GM18907 (cell line): ENCODE results near the gene KAZN.

Experiments used
- ATAC-seq: cut with Tn5 transposase; IDR thresholded peaks from one replicate; pipeline ENCODE4 v1.9.1; 2021; ENCODE audit warnings: mild to moderate bottlenecking, moderate library complexity; ENCODE audit not compliant: unreplicated experiment

KAZN gene

DNA sequence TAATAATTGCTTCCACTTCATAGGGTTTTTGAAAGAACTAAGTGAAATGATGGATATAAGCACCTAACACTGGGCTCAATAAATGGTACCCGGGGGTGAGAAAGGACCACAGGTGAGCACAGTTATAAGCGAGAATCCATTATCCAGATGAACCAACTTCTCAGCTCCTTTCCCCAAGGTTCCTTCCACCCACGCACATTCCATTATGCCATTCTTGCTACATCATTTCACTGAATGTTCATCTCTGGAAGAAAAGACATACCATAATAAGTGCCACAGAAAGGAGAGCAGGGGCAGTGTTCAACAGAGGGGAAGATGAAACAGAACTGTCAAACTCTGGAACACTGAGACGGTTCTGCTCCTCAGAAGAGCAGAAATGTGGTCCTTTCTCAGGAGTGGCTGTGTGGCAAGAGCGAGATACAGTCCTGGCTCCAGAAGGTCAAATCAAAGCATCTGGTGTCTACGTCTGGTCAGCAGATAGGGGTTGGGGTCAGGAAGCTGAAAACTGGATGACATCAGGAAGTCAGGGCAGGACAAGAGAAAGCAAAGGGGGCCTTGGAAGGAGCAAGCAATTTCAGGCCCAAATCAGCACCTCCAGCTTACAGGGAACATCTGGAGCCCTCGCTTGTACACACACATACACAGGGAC is 299.6 kb downstream of the KAZN start:
- no peak for ATAC-seq

- ATAC-seq, result no peak
Measured at GRCh38 chr1:14899686-14900085, 301.2 kb downstream of the KAZN start.

- no peak for ATAC-seq
Measured at GRCh38 chr1:14901371-14901954, 303.0 kb downstream of the KAZN start.

GRCh38 chr1:14903922-14904321 is 305.4 kb downstream of the KAZN start:
- no peak for ATAC-seq

DNA sequence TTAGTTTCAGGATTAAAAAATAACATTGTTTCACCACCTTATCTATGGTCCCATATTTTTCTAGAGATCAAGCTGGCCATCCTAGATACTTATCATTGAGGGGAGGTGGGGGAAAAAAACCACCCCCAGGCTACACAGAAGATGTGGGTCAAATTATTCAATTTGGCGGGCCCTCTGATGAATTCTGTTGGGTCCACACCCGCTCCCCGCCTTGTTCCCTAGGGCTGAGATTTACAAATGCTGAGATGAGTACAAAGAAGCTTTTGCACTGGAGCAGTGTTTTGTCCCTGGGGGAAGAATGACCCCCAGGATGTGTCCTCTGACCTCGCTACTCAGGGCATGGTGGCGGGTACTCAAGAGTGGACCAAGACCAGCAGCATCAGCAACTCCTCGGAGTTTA is 308.2 kb downstream of the KAZN start:
- ATAC-seq, result no peak

- ATAC-seq, result no peak
Measured at GRCh38 chr1:14907416-14907815, 308.9 kb downstream of the KAZN start.

DNA sequence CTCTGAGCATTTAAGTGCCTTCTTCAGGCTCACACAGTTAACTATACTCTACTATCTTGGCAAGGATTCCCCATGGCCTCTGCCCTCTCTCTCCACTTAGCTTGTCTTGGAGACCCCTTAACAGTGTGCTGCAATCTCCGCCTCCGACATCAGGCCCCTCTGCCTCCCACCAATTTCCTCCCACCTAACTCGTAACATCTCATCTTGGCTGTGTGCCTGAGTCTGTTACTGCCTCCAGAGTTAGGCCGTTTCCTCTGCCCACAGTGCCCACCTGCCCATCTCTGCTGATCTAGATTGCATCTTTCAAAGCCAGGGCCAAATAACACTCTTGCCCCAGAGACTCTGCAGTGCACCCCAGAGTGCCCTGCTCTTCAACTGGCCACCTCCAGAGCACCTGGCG is 310.8 kb downstream of the KAZN start:
- ATAC-seq, result no peak

DNA sequence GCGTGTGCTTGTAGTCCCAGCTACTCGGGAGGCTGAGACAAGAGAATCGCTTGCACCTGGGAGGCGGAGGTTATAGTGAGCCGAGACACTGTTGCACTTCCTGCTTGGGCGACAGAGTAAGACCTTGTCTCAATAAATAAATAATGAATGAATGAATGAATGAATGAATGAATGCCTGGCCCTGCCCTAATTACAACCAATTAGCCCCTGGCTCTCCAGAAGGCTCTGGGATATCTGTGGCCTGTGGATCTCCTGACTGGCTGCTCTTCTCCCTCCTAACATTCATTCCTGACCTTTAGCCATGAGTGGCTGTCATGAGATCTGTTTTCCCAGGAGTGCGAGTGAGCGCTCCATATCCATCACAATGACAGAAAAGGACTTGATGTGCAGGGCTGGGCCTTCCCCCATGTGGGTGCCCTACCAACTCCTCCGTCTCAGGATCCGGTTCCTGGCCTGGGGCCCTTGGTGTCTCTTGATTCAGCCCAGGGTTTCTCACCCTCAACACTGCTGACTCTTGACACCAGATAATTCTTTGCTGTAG is 311.5 kb downstream of the KAZN start:
- ATAC-seq, result no peak

DNA sequence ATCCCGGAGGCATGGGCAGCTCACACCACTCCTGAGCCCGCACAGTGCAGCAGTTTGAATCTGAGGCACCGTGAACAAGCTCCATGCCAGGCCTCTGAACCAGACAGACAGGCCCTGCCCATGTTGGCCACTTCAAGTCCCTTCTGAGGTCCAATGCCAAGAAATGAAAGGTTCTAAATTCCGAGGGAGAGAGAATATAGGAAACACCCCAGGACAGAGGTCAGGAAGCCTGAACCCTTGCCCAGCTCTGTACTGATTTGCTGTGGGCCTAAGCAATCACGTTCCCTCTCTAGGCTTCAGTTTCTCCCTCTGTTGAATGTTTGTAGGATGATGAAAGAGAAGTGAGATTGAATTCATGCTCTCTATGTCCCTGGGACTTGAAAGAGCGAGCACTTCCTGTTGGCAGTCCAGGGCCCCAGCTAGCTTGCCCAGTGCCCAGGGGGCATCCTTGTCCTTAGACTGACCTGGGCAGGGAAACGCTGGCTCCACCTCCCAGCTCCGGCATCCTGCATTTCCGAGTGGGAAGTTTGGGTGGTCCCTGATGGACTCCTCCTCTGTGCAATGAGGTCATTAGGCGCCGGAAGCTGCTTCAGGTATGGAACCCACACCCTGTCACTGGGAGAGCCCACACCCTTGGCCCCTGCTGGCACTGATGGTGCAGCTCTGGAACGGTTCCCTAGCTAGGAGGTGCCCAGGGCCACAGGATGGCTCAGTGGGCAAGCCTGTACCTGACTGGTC is 312.7 kb downstream of the KAZN start:
- ATAC-seq, result no peak

- ATAC-seq, result no peak
Measured at GRCh38 chr1:14912839-14913481, 314.5 kb downstream of the KAZN start.

DNA sequence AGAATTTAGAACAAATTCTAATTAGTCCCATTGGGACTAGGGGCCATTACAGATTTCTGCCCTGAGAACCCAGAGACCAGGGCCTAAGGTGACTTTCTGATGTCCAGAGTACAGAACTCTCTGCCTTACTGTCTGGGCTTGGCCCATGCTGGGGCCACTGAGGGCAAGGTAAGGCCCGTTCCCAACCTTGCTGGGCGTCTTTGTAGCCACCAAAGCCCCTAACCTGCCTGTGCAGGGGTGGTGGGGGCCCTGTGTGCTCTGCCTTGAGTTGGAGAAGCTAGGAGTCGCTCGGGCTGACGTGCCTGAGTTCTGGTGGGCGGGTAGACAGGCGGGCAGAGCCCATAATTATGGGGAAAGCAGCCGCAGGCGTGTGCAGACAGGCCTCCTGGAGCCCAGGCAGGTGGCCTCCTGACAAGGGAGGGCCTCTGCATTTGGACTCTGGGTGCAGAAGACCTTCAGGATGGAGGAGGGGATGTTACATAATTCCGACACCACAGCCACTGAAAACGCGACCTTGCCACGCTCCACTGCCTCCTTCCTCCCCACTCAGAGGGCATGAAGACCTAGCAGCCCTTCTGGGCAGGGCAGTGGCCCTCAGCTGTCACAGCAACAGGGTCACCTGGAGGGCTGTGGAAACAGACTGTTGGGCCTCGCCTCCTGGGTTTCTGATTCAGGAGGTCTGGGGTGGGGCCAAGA is 315.1 kb downstream of the KAZN start:
- ATAC-seq, result no peak

DNA sequence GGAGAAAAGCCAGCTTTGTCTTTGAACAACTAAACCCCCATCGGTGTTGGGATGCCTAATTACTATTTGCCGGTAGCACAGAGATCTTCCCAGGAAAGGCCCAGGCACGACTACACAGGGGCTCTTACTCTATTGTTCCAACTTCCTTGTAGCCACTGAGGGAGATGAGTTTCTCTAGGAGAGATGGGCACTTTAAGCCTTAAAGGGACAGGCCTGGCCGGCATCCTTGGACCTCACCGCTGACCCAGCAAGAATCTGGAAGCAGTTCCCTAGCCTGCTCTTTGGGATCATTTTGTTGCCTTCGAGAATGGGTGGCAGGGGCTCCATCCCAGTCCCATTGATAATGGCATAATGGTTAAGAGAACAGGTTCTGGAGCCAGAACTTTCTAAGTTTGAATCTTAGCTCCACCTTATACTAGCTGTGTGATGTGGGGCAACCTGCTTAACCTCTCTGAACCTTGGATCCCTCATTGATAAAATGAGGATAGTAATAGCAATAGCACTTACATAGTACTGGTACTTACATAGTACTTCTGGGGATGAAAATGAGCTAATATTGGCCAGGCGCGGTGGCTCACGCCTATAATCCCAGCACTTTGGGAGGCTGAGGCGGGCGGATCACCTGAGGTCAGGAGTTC is 316.0 kb downstream of the KAZN start:
- ATAC-seq, result no peak

GRCh38 chr1:14915356-14916054 is 317.0 kb downstream of the KAZN start:
- ATAC-seq, result no peak

DNA sequence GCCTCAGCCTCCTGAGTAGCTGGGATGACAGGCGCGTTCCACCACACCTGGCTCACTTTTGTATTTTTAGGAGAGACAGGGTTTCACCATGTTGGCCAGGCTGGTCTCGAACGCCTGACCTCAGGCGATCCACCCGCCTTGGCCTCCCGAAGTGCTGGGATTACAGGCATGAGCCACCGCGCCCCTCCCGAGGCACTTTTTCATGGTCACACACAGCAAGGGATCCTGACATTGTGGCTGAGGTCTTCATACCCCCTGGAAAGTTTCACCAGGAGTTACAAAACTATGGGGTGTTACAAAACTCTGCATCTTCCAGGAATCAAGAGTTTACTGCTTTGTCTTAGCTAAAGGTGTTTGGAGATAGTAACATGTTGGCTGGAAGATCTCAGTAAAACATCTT is 320.8 kb downstream of the KAZN start:
- ATAC-seq, result no peak

- no peak for ATAC-seq
Measured at GRCh38 chr1:14919751-14920150, 321.3 kb downstream of the KAZN start.

DNA sequence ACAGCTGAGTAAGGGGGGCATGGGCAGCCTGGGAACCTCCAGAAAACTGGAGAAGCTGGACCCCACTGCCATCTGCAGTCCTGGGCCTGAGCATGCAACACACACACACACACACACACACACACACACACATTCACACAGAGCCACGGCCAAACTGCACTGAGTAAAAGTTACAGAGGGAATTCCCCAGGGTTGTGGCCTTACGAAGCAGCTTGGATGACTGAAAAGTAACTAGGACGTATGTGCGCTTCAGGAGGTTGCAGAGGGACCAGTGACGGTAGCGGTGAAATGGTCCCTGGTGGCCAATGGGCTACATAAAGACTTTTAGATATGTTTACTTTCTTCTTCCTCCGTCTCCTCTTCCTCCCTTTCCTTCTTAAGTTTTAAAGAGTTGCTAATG is 322.6 kb downstream of the KAZN start:
- ATAC-seq, result no peak

DNA sequence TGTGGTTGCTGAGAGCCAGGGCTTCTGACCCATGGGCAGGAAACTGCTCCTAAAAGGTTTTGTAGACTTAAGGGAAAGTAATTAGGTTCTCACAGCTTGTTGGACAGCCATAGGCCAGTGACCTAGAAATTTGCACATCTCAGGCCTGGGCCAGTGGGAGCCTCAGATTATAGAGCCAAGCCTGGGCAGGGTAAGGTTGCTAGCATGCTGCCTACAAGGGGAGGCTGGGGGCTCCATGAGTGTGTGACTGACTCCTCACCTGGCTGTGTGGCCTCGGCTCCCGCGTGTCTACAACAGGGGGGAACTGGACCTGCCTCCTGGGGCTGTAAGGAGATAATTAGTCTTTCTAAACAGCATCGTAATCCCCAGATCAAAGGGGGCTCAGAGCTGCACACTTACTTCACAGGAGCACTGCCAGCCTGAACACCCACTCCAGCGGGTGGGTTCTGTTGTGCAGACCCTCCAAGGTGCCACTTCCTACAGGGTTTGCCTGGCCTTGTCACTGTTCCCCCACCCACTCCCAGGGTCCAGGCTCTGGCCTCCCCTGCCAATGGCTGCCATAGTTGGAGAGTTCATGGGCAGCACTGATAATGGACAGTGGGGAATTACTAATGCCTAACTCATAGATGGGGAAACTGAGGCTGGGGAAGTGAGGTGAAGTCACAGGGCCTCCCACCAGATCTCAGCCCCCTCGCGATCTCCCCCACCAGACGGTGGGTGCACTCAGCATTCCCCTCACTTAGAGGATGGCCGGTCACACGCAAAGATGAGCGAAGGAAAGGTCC is 324.6 kb downstream of the KAZN start:
- no peak for ATAC-seq

DNA sequence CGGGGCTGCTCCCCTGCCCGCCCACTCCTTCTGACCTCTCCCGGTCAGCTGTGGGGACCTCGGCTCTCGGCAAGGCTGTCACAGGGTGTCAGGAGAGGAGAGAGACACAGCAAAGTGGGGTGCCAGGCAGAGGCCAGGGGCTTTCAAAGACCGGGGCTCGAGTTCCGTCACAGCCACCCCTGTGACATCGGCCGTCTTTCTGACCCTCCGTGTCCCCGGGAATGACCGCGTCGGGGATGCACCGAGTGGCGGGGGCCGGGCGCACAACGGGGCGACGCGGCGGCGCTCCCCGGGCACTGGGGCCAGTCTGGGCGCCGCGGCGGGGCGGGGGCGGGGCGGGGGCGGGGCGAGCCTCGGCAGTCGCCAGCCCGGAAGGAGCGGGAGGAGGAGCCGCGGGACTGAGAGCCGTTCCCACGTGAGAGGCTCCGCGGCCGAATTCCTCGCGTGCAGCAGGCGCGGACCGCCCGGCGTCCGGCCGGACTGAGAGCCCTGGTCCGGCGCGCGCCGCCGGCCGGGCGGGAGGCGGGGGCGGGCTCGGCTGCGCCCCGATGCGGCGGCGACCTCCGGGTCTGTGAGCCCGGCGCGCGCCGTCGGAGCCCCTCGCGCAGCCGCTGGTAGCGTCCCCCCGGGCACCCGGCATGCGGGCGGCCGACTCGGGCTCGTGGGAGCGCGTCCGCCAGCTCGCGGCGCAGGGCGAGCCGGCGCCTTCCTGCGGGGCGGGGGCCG is 325.4 kb downstream of the KAZN start:
- no peak for ATAC-seq
